Endothelial cell of umbilical vein (primary cell): ENCODE results near the gene CNTNAP2.

ENCODE experiments used
- CTCF ChIP-seq, 2 donors: IDR thresholded peaks; 1 replicate in 1 of 2; 2 replicates in 1 of 2; pipeline ENCODE4 v1.5.1; 2011; ENCODE audit warnings: low read length in 2 of 2, mild to moderate bottlenecking in 2 of 2, moderate library complexity in 2 of 2, control low read depth in 1 of 2, inconsistent platforms in 1 of 2, low read depth in 1 of 2; ENCODE audit not compliant: insufficient read depth in 1 of 2; ENCODE audit errors: extremely low read depth in 1 of 2
- POLR2A ChIP-seq: IDR thresholded peaks from 2 replicates; pipeline ENCODE4 v1.6.1; 2012; ENCODE audit warnings: low read depth, mild to moderate bottlenecking, control low read depth, low read length

- TF ChIP-seq CTCF (IDR thresholded peaks at IDR 0.05; ENCODE audit: extremely low read depth in 1 of 2, insufficient read depth in 1 of 2, low read depth in 1 of 2, low read length in 2 of 2) (no peak), POLR2A (no peak)
These were observed 845.0 kb downstream of the CNTNAP2 start for GRCh38 chr7:146961617-146962016.
